Measurements from ENCODE around the gene PSD. TPM values are rescaled to one million over a fixed set of nuclear protein-coding genes. Genes with fewer than 3 reads are reported as not detected.

Gene PSD
- total RNA-seq, 1 experiment from 2014 or later: not detected

DNA sequence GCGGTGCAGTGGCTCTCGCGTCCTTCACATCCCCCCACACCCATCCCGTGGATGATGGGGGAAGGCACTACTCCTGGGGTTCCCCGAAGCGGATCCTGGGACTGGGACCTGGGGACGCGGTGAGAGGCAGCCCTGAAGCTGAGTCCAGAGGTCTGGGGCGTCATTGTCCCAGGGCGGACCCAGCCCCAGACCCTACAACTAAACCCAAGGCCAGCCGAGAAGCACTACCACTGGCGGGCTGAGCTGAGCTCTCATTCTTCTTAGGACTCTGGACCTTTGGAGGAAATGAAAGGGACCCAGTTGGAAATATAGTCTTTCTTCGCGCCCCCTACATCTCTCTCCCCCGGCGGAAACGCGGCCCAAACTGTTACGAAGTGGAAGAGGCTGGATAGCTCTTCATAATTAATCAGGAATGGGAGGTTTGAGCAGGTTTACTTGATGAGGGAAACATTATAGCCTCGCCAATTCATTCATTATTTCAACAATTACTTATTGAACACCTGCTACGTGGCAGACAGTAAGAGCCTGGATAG is 1.7 kb upstream of the PSD start:
- DNase-seq (ENCODE audit: low read depth): no peak

DNA sequence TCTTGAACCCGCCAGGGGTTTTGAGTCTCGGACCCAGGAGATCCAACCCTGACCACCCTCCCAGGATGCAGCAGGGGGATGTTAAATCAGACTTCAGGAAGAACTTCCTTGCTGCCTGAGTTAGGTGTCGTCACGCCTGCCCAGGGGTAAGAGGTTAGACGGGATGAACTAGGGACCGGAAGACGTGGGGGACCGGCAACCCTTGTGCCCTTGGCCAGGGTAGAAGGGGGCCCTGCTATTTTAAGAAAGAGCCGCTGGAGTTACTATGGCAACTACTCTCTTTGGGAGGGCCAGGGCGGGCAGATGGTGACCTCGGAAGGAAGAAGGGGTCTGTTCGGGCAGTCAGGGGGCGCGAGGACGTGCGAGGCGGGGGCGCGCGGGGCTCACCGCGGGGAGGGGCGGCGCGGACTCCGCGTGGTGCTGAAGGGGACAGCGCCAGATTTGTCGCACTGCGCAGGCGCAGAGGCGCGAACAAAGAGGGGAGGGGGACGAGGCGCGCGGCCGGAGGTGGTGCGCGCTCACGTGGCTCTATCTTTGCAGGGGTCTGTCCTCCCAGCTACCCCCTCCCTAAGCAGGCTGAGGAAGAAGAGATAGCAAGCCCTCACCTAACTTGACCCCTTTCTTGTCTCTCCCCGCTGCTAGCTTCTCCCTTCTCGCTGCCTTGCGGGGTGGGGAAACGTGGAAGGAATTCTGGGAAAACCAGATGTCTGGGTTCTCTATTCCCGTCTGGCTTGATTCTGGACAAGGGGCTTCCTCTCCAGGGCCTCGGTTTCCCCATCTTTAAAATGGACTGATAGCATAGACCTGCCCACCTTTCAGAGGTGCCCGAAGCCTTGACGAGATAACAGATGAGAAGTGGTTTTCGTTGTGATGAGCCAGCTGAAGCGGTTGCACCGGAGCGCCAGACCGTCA is 940 bp upstream of the PSD start:
- peak; percentile 33 for DNase-seq (ENCODE audit: low read depth)

DNA sequence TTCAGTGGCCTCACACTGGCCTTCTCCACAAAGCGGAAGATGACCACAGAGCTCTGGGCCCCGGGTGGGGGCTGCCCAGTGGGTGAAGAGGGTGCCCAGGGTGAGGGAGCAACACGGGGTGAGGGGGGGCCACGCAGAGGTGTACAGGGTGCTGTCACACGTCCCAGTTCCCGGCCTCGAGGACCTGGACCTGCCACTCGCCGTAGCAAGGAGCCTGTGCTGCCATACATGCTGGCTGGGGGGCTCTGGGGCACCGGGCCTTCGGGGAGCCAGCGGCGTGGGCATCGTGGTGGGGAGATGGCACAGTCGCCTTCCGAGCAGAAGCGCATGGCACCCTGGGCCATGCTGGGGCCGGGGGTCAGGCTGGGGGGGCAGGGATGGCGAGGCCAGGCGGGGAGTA is 1.9 kb downstream of the PSD start:
- DNase-seq (ENCODE audit: low read depth): no peak

DNA sequence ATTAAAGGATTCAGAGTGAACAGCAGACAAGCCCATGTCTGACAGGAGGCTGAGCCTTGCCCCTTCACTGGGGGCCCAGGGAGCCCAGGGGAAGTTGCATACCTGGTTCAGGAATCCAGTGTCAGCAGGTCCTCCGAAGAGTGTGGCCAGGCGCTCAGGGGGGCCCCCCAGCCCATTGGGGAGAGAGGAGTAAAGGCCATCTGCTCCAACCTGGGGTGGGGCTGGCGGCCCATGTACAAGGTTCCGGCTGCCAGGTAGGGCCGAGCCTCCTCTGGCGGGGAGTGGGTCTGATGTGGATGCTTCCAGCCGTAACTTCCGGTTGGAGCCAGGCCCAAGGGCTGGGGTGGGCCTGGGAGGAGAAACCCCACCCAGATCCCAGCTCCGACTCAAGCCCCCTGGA is 2.3 kb downstream of the PSD start:
- no peak for DNase-seq (ENCODE audit: low read depth)

DNA sequence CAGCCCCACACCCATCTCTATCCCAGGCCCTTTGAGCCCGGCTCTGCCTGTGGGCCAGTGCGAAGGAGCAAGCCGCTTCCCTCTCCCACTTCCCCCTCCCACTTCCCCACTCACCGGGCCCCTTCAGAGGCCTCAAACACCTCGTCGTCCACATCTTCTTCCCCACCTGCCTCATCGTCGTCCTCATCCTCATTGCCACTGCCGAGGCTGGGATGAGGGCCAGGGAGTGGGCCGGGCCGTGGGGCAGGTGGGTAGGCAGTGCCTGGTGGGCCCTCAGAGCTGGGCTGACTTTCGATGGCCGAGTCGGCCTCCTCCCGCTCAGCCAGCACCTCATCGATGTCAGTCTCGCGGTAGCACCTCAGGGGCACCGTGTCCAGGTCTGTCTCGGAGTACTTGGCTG is 3.8 kb downstream of the PSD start:
- no peak for DNase-seq (ENCODE audit: low read depth)

DNA sequence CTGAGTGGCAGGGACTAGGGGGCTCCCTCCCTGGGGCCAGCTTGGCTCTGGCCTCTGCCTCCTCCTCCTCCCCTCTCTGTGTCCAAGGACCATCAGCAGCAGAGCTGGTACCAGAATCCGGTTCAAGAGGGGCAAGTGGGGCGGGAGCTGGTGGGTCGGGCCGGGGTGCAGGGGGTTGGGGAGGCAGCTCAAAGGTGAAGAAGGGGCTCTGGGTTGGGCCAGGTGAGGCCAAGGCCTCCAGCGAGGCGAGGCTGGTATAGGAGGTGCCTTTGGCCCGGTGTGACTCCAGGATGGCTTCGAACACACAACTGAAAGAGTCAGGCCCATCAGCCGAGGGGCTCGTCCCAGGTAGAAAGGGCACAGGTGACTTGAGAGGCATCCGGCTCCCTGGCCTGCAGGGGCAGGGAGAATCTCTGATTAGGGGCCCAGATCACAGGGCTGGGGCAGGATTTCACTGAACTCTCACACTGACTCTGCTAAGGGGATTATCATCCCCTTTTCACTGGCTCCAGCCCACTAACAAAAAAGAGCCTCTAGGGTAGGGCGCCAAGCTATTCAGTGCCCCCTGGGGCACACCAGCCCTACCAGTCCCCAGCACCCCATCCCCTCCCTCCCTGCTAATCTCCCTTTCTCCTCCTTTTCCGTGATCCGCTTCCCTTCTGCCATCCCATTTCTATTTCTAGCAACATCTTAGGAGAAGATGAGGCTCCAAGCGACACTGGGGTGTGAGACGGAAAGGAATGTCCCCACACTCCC is 4.6 kb downstream of the PSD start:
- no peak for DNase-seq (ENCODE audit: low read depth)

DNA sequence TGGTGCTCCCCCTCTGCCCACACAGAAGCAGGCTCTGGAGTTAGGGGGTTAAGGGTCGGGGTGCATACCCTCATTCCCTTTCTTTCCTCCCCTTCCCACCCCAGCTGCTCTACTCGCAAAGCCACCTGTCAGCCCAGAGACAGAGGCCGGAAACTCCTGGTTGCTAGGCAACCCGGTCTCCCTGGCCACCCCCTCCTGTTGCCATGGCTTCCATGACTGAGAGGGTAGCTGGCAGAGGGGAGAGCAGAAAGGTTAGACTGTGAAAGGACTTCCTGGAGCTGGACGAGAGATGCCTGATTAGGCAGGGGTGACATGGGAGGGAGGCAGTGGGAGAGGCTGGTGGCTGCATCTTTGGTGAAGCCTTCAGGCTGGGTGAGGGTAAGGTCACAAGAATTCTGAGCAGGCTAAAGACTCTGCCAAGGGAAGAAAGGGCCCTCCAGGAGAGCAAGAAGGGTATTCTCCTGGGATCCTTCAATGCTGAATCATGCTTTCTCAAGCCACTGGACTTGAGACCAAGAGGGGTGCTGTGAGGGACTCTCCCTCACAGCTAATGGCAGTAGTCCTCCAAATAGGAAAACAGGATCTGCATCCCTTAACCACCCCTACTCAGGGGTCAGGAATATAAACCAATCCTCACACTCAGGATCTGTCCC is 5.4 kb downstream of the PSD start:
- DNase-seq (ENCODE audit: low read depth): peak; percentile 37

DNA sequence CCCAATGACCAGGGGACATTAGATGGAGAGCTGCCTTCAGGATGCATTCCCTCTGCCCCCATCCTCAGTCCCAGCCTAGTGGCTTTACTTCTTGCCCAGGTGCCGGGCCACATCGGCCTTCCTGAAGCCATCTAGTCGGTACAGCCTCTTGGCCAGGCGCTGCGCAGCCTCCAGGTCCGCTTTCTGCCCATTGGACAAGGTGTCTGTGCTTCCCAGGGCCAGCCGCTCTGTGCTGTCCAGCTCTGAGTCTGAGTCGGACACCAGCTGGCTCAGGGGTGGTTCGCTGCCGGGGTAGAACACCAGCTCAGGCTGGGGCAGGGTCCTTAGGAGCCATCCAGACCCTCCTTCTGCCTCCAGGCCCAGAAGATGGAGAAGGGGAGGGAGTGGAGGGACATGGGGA is 6.3 kb downstream of the PSD start:
- no peak for DNase-seq (ENCODE audit: low read depth)

DNA sequence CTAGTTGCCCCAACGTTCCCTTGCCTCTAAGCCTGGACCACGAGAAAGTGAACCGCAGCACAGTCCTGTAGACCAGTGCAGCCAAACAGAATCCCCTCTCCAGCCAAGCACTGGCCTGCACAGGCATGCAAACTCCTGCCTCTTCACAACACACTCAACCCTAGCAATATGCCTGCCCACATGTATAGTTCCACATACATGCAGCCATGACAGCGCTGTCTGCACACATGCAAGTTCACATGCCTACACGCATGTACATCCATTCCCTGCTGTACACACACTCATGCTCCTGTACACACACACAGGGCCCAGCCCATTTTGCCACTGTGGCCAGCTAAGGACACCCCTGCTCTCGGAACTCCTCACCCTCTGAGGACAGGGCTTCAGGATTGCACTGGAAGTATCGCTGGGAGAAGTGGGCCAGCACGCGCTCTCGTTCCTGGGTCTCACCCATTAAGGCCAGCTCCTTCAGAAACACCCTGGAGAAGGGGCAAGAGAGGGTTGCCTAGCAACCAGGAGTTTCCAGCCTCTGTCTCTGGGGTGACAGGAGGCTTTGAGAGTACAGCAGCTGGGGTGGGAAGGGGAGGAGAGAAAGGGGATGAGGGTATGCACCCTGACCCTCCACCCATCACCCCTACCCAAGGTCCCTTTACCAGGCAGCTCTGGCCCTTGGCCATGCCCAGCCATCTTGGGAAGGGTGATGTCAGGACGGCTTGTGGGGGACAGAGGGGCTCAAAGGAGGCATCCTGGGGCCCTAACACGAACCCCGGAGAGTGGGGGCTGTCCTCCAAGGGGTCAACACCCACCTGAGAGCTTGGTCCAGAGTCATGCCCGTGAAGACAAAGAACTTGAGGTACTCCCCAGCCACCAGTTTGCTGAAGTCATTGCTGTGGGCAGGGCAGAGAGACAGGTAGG is 7.0 kb downstream of the PSD start:
- DNase-seq (ENCODE audit: low read depth): no peak

DNA sequence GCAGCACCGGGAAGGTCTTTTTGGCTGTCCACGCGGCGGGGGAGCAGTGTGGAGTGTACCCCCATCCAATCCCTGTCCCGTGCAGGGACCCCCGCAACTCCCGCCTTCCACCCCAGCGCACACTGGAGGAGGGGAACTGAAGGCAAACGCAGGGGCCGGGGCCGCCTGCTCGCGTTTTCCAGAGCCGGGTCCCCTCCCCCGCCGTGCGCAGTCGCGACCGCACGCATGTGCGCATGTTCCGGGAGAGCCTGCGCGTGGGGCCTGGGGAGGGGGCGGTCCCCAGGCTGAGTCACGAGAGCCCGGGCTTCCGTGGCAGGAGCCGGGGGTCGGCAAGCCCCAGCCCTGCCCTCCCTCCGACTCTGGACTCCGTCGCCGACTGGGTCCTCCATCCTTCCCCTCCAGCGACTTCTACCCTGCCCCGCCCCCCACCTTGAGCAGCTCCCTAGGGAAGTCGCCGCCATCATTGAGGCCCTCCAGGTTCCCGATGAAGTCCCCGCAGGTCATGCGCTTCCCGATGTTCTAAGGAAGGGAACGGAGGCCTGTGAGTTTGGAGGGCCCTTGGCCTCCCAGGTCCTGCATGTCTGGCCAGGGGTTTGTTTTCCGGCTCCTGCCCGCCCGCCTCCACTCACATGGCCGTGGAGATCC is 8.0 kb downstream of the PSD start:
- no peak for DNase-seq (ENCODE audit: low read depth)

DNA sequence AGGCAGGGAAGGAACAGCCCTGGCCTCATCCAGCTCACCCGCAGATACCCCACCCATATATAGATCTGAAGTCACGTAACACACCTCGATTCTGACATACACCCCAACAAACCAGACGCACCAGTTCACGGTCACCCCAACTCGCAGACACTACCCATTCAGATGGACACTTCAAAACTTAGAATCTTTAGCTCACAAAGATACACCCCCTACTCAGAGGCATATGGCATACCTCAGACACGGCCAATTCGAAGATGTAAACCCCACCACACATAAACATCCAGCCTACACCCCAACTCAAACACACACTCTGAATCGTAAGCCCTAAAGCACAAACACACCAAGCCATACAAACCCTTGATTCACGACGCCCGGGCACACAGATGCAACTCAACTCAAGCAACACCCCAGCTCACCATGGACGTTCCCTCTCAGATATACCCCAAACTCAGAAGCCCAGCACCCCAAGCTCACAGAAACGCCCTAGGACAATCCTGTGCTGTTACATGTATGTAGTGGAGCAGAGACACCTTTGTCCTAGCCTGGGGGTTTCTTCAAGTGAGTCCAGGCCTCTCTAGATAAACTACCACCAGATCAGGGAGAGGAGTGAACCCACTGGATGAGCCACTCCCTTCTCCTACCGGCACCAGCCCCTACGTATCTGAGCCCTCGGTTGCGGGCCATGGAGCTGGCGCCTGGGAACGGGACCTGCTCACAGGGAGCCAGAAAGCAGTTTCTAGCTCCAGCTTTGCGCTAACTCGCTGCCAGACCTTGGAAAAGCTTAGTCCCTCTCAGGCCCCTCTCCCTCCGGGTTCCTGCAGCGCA is 8.8 kb downstream of the PSD start:
- DNase-seq (ENCODE audit: low read depth): no peak

DNA sequence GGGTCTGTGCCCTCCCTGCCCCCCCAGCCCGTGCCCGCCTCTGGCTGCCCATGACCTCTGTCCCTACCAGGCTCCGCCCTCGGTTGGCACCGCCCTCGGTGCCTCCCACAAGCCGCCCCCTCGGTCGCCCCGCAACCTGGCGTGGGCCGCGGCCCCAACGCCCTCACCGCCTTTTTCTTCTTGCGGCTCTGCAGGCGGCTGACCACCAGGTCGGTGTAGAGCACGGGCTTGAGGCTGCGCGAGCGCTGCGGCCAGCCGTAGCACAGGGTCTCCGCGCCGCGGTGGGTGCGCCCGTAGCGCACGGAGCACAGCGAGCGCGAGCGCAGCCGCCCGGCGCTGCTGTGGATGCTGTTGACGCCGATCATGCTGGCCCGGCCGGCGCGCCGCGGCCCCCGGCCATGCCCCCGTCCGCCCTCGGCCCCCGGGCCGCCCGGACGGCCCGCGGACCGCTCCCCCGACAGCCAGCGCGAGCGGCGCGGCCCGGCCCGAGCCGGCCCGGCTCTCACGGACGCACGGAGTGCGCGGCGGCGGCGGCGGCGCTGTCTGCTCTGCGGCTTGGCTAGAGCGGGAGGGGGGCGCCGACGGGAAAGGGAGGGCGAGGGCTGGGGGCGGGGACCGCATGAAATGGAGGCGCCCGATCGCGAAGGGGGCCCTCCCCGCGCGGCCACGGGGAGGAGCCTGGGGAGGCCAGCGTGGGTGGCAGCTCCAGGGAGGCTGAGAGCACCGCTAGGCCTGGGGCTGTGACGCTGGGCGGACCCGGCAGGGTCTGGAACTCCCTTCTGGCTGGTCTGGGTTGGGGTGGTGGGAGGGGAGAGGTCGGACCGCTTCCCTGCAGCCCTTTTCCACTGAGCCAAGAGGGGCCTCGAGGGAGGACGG is 9.6 kb downstream of the PSD start:
- no peak for DNase-seq (ENCODE audit: low read depth)

DNA sequence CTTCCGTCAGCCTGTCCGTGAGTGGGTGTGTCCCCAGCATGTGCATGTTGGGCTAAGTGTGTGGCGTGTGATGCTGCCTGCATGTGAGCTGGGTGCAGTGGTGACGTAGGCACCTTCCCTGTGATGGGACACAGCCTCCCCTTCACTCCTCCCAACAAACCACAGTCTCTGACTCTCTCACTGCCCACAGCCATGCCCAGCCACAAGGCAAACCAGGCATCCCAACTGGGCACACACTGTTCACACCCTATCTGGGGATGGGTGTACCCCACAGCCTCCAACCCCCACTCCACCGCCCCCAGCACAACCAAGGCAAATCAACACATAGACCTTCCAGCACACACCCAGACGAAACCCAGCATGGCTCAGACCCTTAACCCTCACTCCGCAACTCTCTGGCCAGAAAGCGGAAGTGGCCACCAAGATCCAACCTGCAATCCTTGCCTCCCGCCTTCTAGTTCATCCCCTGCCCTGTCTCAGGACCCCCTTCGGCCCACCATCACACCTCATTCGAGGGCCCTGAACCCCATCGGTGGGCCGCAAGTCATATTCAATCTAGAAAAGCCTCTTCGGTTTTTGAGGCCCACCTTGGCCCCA is 10.4 kb downstream of the PSD start:
- peak; percentile 30 for DNase-seq (ENCODE audit: low read depth)

DNA sequence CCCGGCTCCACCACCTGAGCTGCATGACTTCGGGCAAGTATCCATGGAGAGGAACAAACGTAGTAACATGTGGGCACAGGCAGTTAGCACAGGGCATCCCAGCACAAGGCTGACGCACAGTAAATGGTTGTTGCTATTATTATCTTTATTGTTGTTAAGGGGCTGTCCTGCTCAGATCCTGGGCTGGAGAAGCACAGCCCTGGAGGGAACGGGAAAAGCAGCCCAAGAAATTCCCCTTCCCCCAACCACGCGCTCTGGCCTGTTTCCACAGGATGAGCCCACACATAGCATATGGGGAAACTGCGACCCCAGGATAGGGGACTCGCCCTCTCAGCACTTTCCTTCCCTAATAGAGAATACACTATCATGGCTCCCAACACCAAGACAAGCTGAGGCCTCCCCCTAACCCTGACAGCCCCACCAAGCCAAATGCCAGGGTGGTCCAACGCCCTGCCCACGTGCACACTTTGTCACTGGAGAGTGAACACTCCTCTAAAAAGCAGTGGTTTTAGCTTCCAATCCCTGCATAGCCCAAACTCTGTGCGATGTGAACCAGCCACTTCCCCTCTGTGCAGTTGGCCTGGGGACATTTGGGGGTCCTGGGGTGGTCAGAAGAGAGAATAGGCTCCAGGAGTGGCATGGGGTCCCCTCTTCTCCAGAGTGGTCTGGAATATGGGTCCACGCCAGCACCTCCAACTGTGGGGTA is 11.0 kb downstream of the PSD start:
- DNase-seq (ENCODE audit: low read depth): no peak

DNA sequence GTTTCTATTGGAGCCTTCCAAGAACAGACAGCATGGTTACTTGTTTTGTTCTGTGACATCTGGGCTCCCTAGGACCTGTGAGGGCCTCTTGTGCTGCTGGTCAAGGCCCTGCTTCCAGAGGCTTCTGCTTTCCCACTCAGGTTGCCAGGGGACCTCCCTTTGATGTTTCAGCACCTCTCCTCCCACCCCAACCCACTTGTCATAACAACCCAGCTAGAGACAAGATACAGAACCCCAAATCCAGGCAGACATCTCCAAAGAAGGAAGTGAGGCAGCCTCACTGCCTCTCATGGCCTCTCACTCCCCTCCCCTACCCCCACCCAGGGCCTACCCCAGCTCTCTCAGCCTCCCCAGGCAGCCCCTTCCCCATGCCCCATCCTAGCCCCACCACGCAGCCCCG is 11.8 kb downstream of the PSD start:
- no peak for DNase-seq (ENCODE audit: low read depth)

DNA sequence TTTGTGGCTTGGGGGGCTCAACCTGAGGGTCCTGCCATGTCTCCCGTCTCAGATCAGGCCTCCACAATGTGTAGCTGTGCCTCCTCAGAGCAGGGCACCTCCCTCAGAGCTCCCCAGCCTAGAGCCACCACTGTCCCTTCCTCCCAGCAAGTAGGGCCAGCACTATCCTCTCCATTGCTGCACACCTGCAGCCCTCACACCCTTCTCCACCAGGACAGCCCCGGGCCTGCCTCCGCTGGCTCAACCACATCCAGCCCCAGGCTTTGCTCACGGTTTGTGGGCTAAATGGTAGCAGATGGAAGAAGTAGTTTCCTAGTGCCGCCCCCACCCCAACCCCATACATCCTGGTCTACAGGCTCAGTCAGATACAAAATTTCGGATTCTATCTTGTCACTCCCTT is 13.0 kb downstream of the PSD start:
- DNase-seq (ENCODE audit: low read depth): no peak

DNA sequence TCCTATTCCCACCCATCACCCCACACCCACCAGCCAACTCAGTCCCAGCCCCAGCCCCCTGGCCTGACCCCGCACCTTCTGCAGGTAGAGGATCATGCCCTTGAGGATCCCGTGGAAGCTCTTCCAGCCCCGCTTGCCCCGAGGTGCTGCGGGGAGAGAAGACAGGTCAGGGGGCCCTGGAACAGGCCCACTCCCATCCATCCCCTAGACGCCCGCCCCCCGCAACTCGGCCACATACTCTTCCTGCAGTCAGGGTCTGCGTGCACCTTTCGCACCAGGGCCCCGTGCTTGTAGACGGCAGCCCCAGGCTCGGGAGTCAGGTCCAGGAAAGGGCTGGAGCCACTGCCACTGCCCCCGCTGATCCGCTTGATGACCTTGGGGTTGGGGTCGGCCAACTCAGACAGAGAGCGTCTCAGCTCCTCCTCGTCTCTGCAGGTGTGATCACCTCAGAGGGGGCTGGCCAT is 13.4 kb downstream of the PSD start:
- no peak for DNase-seq (ENCODE audit: low read depth)

Measured in M059J (cell line).